SIG-M5 treated with dmso at 0.1 percent for 504 hours (cell line): ENCODE results near the gene KCNMA1.

Experiments used
- DNase-seq: peaks from one replicate; lab custom pipeline; 2025; ENCODE audit not compliant: unreplicated experiment; lab: John Stamatoyannopoulos, UW

The KCNMA1 gene

DNA sequence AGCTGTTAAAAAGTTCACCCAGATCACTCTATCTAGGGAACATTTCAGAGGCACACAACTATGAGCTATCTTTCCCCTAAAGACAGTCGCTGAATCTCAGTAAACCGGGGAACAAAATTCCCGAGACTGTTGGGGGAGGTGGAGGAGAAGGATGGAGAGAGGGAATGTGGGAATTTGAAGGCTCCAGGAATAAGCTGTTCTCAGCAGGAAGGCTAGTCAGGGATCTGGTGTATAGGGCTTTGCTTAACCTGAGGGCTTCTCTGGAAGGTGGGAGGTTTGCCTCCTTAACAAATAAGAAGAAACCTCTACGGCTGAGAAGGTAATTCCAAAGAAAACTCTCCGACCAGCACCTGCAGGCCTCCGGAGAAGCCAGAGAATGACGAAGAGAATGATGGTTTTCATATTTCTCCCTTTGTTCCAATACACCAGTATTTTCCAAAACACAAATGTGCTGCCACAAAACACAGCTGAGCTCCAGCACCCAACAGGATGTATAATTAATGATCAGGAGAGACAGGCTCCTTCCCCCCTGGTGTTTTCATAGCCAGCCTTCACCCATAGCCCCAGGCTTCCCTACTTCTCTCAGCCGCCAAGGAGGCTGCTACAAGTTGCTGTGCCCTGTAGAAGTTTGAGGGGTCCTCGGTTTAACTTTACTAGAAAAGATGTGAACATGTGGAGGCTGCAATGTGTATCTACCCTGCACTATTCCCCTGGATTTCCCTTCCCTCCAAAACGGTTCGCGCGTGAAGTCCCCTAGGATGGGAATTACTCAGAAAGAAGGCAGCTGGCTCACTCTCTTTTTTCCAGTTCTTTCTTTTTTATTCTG lies 2.0 kb downstream of the KCNMA1 start:
- DNase-seq: no peak

DNA sequence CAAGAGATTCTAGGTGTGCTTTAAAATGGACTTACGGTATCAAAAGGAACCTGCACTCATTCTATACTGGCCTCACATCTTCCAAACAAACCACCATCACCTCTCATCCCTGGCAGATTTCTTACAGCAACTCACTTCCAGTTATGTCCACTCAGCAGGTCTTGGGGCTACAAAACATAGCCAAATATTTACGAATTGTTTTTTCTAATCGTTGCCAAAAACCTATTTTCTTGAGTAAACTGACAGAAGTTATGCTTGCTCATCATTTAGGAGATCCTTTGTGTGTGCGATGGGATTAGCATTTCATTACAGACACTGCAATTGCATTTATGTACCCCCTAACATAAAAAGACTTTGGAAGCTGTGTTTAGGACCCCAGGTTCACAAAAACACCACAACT lies 2.7 kb downstream of the KCNMA1 start:
- DNase-seq: no peak

DNA sequence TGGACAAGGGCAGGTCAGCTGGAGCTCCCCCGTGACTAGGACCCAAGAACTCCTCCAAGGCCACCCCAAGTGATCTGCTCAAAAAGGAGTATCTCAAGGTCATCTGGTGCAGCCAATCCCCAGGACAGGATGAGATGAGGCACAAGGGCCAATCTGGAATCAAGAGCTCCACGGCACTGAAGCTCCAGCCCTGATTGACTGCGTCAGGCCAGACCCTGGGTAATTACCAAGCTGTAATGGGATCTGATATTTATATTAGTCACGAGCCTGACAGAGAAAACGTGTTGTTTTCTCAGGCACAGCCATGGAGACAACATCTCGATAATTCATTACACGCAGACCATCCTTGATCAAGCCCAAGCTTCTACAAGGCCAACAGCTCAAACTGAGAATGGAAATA lies 4.2 kb downstream of the KCNMA1 start:
- DNase-seq: no peak

DNA sequence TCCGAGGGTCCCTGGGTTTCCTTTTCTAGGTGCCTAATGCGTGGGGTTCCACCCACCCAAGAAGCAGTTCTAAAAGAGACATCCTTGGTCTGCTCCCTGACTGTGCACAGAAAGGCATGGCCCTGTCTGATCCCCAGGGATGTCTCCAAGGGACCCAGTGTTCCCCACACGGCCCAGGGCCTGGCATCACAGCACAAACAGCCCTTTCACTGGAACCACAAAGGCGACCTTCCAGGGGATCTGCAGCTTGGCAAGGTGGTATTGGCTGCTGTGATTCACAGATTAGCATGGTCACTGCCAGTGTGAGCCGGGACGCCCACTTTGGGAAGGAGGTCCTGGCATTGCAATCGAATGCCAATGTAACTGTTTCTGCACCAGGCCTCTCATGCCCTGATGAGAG lies 6.4 kb downstream of the KCNMA1 start:
- DNase-seq: no peak

DNA sequence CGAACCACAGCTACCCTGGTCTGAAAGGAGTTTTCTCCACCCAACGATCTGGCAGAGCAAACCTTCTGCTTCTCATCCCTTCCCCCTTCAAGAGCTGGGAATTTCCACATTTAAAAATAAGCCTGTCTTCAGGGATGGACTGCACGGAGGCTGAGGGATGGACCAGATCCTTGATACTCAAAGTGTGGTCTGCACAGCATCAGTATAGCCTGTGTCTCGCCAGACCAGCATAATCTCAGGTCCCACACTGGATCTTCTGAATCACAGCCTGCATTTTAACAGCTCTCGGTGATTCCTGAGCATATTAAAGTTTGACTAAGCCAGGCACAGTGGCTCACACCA lies 7.1 kb downstream of the KCNMA1 start:
- DNase-seq: no peak

DNA sequence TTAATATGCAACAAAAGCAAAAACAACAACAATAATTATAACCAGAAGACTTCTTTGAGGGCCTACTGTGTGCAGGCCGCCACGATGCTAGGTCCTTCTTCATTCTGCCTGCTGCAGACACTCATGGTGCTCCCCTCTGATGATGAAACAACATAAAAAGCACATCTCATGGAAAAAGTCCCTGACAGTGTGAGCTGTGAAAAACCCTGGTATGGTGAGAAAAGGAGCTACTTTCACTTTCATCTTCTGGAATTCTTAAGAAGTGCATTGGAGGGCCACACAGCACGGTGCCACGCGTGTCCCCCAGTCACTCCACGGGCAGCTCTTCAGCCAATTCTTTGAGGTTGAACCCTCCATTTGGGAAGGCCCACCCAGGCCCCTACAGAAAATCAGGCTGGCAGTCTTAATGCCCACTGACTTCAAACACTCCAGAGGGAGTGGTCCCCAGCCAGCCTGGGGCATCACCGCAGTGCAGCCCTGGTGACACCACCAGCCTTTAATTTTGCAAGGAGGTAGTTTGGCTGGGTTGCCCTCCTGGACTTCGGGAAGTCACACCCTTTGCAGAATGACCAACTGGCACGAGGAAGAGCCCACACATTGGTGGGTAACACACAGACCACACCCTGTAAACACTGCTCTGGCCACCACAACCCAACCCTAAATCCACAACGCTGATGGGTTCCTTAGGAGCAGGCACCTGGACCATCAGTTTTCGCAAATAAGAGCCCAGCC lies 7.7 kb downstream of the KCNMA1 start:
- no peak for DNase-seq

DNA sequence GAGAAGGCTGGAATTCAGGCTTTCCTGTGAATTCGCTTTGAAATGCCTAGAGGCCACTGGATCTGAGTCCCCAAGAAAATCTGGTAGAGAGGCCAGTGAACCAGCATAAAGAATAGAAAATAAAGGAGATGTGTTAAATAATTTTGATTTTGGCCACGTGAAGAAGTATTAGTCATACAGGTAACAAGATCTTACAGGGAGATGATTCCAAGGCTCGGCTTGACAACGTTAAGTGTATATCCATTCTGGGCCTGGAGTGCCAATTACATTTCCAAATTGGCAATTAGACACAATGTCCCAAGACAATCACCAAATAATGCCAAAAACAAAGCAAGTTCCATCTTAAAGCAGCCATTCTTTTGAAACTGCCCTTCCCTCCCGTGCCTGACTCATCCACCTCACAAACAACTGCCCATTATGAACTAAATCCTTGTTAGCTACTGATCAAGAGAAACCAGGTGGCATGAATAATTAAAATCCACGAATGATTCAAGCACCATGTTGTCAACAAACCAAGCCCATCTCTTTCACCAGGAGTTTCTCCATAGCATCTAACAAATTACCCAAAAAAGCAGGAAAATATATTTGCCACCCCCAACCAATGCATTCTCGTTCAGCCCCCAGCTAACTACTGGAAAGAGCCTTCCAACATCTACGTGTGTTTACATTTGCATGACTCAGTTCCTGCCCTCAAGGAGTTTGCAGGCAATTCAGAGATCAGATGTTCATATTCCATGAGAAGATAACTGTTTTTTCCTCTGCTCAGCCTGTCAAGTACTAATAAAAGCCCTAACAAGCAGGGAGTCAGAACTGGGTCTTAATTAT lies 8.5 kb downstream of the KCNMA1 start:
- DNase-seq: no peak

DNA sequence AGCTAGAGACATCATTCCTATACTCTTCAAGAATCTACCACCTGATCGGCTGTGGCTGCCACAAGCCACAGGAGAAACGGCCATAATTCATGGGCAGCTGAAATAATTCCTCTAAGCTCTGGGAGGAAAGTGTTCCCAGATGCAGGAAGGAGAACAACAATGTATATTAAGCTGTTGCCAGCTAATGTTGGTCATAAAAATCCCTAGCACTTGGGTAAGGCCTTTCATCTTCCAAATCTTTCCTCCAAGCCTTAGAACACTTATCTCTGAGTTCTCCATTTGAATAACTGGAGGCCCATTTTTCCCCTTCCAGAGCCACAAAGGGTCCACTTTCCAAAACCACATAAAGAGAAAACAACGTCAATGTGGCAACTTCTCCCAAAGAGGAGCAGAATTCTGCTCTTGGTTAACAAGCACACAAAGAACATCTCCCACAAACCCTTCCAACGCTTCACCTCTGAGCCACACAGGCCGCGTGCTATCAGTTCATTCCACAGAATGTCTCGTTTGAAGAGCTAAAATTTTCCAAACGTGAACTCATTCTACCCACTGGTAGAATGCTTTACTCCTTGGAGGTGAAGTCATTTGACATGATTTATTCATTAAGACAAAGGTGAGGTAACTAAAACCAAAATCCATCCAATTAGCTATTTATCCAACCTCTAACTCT lies 11.2 kb downstream of the KCNMA1 start:
- DNase-seq: no peak

DNA sequence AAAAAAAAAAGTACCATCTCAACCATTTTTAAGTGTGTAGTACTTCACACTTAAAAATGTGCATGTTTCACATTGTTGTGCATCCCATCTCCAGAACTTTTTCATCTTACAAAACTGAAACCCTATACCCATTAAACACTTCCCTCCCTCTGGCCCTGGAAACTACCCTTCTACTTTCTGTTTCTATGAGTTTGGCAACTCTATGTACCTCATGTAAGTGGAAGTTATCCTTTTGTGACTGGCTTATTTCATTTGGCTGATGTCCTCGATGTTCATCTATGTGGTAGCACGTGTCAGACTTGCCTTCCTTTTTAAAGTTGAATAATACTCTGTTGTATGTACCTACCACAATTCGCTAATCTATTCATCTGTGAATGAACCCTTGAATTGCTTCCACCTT lies 12.2 kb downstream of the KCNMA1 start:
- DNase-seq: peak; percentile 17

DNA sequence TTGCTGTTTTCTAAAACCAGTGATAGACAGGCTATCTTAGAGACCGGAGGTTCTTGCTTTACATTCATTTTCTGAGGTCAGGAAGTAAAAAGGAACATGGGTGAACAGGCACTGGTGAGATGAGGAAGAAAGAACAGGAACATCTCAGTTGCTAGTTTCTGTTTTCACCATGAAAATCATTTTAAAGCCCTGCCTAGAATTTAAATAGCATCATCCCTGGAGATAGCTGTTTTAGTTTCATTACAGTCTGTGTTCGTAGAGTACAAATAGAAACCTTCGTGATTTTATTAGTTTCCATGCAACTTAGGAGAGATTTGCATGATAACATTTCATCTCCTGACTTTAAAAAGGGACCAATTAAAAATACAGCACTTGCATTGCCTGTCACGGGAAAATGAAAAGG lies 14.7 kb downstream of the KCNMA1 start:
- DNase-seq: peak; percentile 72

DNA sequence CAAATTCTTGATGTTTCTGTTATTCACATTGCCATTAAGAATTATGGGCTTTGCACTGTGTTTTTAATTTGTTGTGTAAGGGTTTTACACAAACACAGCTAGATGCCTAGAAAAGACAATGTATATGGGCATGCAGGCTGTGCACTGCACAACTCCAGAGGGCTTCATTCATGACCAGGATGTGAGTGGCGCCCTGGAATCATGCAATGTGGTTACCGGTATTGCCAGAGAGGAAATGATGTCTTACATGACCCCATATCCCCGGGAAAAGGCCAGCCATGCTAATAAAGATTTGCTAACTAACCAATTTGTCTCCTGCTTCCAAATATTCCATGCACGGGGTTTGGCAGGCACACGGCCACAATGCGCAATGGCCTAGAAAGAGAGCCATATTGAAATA lies 16.9 kb downstream of the KCNMA1 start:
- no peak for DNase-seq

DNA sequence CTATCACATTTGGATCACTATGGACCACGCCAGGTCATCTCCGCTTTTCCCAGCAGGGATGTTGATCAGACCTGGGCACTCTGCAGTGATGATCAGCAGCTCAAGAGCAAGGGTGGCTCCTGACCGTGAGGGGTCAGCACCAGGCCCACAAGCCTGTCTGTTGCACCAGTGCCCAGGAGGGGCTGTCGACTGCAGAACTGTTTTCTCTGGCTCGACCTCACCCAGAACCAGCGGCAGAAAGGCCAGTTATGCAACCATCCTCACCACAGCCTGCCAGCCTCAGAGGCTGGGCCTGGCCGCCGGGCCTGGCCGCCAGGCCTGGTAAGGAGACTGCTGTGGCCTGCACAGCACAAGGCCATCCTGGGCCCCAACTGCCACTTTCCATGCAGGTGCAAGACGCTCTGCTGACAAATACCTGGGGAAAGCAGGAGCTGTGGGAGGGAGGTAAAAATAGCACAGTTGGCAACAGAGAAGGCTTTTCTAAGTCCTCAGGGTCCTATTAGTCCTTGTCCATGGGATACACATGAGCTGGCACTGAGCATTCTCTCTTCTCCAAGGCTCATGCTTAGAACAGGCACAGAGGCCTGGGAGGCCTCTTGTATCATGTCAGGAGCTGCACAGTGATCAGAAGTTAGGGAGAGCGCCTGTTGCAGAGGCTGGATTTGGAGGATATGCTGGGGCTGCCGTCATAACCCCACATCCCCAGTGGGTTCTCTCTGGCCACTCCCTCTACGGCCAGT lies 17.5 kb downstream of the KCNMA1 start:
- no peak for DNase-seq

DNA sequence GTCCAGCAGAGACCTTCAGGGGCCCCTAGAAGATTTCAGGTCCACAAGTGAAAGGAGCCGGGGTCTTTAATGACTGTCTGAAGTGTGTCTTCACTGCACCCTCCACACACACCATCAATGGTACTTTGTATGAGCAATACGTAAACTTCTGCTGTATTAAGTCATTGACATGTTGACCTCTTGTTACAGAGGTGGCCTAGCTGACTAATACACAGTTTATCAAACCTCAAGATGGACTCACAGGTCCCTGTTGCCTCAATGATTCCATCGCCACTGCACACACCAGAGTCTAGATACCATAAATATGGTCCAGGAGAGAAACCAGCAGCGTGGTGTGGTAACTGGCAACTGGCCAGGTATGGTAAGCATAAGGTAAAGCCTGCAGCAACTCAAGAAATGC lies 19.5 kb downstream of the KCNMA1 start:
- no peak for DNase-seq

DNA sequence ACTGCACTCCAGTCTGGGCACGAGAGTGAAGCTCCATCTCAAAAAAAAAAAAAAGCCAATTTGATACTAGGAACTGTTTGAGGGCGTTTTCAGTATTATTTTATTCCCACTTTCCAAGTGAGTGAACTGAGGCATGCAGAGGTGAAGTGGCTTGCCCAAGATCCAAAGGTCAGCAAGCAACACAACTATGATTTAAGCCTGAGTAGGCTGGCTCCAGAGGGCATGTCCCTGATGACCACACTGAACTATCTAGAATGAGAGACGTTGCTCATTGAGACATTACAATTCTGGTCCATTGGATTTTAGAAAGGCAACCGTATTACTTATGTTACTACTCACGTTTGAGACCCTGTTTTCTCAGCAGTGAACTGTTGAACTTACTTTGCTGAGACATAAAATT lies 20.8 kb downstream of the KCNMA1 start:
- no peak for DNase-seq

DNA sequence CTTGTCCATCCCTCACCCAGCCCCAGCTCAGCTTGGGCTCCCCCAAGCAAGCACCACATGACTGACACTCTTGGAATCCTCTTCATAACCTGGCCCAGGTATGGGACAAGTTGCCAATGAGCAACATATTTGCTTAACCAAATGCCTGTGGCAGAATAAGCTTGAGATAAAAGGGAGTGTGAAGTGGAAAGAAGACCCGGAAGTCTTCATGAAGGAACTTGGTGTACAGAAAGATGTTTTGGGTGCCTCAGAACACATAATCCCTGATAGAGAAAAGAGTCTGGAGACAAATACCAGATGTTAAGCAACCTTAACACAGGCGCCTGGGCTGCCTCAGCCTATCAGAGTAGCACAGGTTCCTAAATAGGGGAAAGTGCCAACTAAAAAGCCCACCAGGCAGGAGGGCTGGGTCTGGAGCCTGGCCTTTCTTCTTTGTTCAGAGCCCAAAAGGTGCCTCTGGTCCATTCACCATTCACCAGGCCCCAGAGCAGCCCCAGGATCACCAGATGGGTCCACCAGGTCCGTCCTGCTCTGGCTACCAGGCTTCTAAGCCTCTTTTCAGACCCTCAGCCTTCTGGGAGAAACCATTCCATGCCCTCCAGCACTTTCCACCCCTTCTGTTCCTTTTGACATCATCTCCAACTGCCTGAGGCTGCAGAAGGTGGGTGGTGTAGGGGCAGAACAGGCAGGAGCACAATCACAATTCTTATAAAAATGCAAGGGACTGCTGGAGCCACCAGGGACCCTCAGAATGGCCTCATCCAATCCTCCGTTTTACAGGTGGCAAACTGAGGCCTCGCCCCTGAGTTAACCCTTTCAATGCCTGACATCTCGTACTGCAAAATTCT lies 22.6 kb downstream of the KCNMA1 start:
- no peak for DNase-seq

DNA sequence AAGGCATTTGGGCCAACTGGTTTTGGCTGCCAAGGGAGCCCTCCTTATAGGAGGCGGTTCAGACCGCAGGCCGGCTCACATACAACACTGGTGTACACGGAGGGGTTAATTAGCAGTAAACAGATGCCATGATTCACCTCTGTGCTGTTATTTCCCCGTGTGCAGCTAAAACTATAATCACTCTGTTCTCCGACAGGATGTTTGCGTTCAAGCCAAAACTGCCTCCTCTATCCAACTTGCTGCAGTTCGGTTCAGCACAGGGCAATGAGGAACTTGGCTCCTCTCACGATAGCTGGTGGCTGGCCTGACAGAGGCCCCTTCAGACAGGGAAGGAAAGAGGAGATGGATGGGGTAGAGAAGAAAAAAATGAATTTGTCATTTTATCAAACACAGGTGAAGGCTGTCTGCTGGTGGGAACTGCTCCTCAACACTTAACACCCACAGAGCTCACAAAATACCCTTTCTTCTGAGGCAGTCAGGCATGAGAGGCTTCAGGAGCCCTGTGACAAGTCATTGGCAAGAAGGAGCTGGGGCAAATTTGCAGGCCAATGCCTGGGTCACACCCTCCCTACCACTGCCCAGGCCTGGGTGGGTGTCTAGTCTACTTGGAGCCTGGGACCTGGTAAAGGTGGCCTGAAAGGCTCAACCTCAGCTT lies 24.0 kb downstream of the KCNMA1 start:
- DNase-seq: no peak

DNA sequence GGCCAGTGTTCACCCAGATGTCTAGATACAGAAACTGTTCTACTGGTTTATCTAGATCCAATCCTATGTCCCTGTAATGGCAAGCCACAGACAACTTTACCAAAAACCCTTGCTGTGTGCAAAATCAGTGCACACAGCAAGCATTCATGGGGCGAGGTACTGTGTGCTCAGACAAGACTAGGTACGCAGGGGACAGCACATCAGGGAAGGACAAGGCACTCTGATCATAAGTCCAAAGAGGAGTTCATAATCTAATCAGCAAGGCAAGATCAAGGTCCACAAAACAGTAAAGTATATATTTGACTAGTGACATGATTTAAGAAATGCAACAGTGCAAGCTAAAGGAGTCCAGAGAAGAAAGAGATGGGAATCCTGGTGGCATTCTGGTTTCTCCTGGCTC lies 25.9 kb downstream of the KCNMA1 start:
- DNase-seq: no peak

DNA sequence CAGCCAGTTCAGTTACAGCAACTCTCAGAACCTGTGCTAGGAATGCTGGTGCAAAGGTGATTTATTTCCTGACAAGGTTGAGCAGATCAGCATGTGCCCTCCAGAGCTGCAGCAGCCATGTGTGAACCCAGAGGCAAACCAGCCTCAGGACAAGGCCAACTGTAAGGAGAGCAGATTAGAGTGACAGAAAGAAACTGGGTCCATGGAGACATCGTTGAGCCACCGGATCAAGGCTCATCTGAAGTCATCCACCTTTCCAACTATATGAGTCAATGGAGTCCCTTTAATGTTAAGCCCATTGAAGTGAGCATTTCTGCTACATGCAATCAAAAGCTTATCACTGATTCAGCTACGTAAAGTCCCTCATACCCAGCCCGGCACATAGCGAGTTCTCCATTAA lies 26.4 kb downstream of the KCNMA1 start:
- no peak for DNase-seq

DNA sequence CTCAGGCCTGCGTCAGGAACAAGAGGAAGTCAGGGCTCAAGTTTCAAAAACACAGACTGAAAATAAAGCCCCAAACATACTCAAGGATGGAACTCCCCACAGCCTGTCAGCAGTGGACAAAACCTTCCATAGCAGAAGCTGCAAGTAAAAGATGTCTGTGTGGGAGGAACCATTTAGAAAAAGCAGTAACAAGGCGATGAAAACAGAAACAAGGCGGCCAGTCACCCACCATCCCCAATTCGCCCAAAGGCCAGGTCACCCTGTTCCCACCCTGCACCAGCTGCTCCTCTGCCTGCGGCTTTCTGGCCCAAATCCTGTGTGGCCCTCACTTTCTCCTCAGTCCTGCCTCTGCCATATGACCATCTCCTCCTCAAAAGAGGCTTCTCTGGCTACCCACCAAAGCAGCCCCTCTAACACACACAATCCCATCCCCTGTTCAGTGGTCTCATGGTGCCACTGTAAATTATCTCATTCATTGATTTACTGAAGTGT lies 27.8 kb downstream of the KCNMA1 start:
- no peak for DNase-seq
